Measurements from ENCODE around the gene CEP295NL.

GRCh38 chr17:78859051-78859450 is 44.0 kb downstream of the CEP295NL start:
- no peak for TF ChIP-seq HOMEZ (CRISPR knock-in tag; IDR thresholded peaks at IDR 0.05; ENCODE audit: low read depth)
- TF ChIP-seq ZFP90 (CRISPR knock-in tag; IDR thresholded peaks at IDR 0.05; ENCODE audit: borderline replicate concordance): no peak
- no peak for TF ChIP-seq SPEN (CRISPR knock-in tag; IDR thresholded peaks at IDR 0.05; ENCODE audit: low read depth)
- TF ChIP-seq PRDM15 (CRISPR knock-in tag; IDR thresholded peaks at IDR 0.05): no peak
- TF ChIP-seq MAFF (IDR thresholded peaks at IDR 0.05; ENCODE audit: low read depth, low read length): no peak
- TF ChIP-seq FOXP1 (IDR thresholded peaks at IDR 0.05): no peak
- no peak for TF ChIP-seq FOXP1 (CRISPR knock-in tag; IDR thresholded peaks at IDR 0.05)

Data from HepG2 (cell line).